ENCODE data around the gene DBH. TPM values are rescaled to one million over a fixed set of nuclear protein-coding genes. Genes with fewer than 3 reads are reported as not detected.

Gene DBH
- total and polyA plus RNA-seq, 2 of the 13 experiments (the other 11 are each of a cell fraction or from before 2014, with no cell fraction given): not detected

DNA sequence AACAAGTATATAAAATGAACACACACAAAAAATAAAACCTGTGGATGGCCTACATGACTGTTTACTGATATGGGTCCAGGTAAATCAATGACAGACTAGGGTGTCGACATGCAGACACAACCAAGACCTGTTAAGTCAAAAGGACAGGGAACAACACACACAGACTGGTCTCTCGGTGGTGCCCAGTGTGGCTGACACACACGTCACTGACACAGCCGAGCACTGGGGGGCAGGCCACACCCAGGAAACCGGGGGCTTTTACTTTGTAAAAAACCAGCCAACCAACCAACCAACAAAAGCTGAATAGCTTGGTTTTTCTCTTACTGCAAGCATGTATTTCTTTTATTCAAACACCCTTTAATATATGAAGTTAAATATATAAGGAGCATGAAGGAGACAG, 31.9 kb upstream of the DBH start:
- no peak overlapping the region for H3K9ac ChIP-seq (ENCODE audit: insufficient read depth, low read depth, low read length)
- 0 out of 2 replicates have a peak, but pooled peaks cover 7% of the 10 kb centered on the region for H4K20me1 ChIP-seq (ENCODE audit: insufficient read depth, low read length)
- H3K79me2 ChIP-seq (ENCODE audit: insufficient read depth, low read length): no peaks in the 10 kb centered on the region
- intact Hi-C loops (cut with micrococcal nuclease; ENCODE audit: unreplicated experiment): no loop called here
- H3K9me3 ChIP-seq (ENCODE audit: low read length): no peaks in the 10 kb centered on the region
- no peak overlapping the region for H3K4me2 ChIP-seq (ENCODE audit: low read depth, low read length)
- no peak overlapping the region for H2AFZ ChIP-seq (ENCODE audit: low read length)
- no peak overlapping the region for H3K4me3 ChIP-seq (replicated peaks in 1 of 3; ENCODE audit: insufficient read depth in 1 of 3, low read depth in 2 of 3, low read length in 3 of 3)
- WGBS (ENCODE audit: low lambda C conversion rate): 10% methylated on average over 2 of the region's 5 CpGs
- no peaks in the 10 kb centered on the region for H3K4me1 ChIP-seq (ENCODE audit: insufficient read depth, low read length)
- no peak overlapping the region for H3K27ac ChIP-seq (ENCODE audit: extremely low read length, insufficient read depth, low read length)
- DNase-seq (ENCODE audit: low spot score): peak; percentile 10
- no TSS peak for BruUV-seq (replicated peaks)
- peaks cover 14 to 52% of the 10 kb centered on the region in 2 experiments for H3K27me3 ChIP-seq (ENCODE audit: control insufficient read depth in 1 of 2, insufficient read depth in 2 of 2, low read length in 2 of 2)
- peak; percentile 33; the same call in 2 of the 3 replicates for ATAC-seq
- in situ Hi-C loops (cut with HindIII; ENCODE audit: extremely low pct_ligation_motif_present, low pct_unique_long_range_greater_than_20kb): no loop called here
- no peak for FAIRE-seq
- POLR2A ChIA-PET: no interaction called here
- H3K36me3 ChIP-seq (replicated peaks in 1 of 2; ENCODE audit: control insufficient read depth in 1 of 2, insufficient read depth in 2 of 2, low read length in 2 of 2): no peaks in the 10 kb centered on the region
- CTCF ChIA-PET (ENCODE audit: low intra/inter-chr PET ratio, low total read pairs): no interaction called here
- TF ChIP-seq RAD21 (CRISPR knock-in tag; IDR thresholded peaks at IDR 0.05) (no peak), ELF1 (CRISPR knock-in tag; IDR thresholded peaks at IDR 0.05) (no peak), ZNF841 (CRISPR knock-in tag; IDR thresholded peaks at IDR 0.05; ENCODE audit: borderline replicate concordance) (no peak), KDM5B (CRISPR knock-in tag; IDR thresholded peaks at IDR 0.05; ENCODE audit: borderline replicate concordance) (no peak), TEAD2 (CRISPR knock-in tag; IDR thresholded peaks at IDR 0.05) (no peak), FOXK2 (IDR thresholded peaks at IDR 0.05) (no peak), ARNTL (CRISPR knock-in tag; IDR thresholded peaks at IDR 0.05) (no peak), STAG1 (CRISPR knock-in tag; IDR thresholded peaks at IDR 0.05) (peak; percentile 47), ZNF670 (CRISPR knock-in tag; IDR thresholded peaks at IDR 0.05; ENCODE audit: borderline replicate concordance) (no peak), SMYD3 (CRISPR knock-in tag; IDR thresholded peaks at IDR 0.05) (no peak), ZMYM4 (CRISPR knock-in tag; IDR thresholded peaks at IDR 0.05) (no peak)
- TF ChIP-seq, protein P1, sequence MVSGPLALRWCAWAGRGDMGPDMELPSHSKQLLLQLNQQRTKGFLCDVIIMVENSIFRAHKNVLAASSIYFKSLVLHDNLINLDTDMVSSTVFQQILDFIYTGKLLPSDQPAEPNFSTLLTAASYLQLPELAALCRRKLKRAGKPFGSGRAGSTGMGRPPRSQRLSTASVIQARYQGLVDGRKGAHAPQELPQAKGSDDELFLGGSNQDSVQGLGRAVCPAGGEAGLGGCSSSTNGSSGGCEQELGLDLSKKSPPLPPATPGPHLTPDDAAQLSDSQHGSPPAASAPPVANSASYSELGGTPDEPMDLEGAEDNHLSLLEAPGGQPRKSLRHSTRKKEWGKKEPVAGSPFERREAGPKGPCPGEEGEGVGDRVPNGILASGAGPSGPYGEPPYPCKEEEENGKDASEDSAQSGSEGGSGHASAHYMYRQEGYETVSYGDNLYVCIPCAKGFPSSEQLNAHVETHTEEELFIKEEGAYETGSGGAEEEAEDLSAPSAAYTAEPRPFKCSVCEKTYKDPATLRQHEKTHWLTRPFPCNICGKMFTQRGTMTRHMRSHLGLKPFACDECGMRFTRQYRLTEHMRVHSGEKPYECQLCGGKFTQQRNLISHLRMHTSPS (CRISPR knock-in tag; IDR thresholded peaks at IDR 0.05; ENCODE audit: low read depth): no peak
- TF ChIP-seq, protein P2, sequence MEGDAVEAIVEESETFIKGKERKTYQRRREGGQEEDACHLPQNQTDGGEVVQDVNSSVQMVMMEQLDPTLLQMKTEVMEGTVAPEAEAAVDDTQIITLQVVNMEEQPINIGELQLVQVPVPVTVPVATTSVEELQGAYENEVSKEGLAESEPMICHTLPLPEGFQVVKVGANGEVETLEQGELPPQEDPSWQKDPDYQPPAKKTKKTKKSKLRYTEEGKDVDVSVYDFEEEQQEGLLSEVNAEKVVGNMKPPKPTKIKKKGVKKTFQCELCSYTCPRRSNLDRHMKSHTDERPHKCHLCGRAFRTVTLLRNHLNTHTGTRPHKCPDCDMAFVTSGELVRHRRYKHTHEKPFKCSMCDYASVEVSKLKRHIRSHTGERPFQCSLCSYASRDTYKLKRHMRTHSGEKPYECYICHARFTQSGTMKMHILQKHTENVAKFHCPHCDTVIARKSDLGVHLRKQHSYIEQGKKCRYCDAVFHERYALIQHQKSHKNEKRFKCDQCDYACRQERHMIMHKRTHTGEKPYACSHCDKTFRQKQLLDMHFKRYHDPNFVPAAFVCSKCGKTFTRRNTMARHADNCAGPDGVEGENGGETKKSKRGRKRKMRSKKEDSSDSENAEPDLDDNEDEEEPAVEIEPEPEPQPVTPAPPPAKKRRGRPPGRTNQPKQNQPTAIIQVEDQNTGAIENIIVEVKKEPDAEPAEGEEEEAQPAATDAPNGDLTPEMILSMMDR (CRISPR knock-in tag; IDR thresholded peaks at IDR 0.05): peak; percentile 45
- TF ChIP-seq, protein P3, sequence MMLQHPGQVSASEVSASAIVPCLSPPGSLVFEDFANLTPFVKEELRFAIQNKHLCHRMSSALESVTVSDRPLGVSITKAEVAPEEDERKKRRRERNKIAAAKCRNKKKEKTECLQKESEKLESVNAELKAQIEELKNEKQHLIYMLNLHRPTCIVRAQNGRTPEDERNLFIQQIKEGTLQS (CRISPR knock-in tag; IDR thresholded peaks at IDR 0.05): no peak

Measured in HepG2 (cell line).